ENCODE data around the gene SORBS2. TPM values are rescaled to one million over a fixed set of nuclear protein-coding genes. Genes with fewer than 3 reads are reported as not detected.

The SORBS2 gene
- total and polyA plus RNA-seq, 2 donors (not counting 1 experiment from before 2014, with no cell fraction given), result 0.25 to 0.89 TPM

DNA sequence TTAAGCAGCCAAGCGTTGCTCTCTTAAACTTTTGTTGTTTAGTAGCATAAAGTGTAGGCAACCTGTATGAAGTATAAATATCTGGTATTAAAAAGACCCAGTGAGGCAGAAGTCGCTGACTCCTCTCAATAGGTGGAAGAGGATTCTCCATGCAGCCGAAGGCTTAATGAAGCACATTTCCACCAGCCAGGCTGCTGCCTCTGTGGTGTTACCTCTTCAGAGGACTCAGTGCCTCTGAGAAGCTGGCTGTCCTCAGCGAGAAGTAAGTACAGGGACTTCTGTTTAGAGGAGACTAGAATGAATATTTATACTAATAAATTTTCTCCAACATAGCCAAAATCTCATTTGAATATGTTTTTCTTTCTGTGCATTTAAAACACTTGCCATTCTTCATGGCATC is 6.0 kb downstream of the SORBS2 start:
- ChIA-PET POLR2A (interaction anchor here (0.7 kb wide), 1 partner anchor 46 kb away, joined by 3 read pairs; no protein-coding TSS in a partner anchor), CTCF (no interaction called here)
- H3K9me3 Mint-ChIP-seq (ENCODE audit: insufficient read depth), result peaks cover under 1% of the 10 kb centered on the region
- H3K27ac ChIP-seq (ENCODE audit: low read length in 2 of 2), result no peak overlapping the region
- intact Hi-C loops (cut with micrococcal nuclease), result no loop called here
- peaks cover 0 to 2% (median 0%) of the 10 kb centered on the region in 4 experiments for H3K27me3 ChIP-seq (replicated peaks in 1 of 4; ENCODE audit: control extremely low read depth in 1 of 4, control insufficient read depth in 3 of 4, insufficient read depth in 4 of 4, low read length in 3 of 4)
- ATAC-seq (ENCODE audit: low read depth) (no peak), DNase-seq (no peak)
- 100% methylated on average over 2 of the region's 4 CpGs for WGBS (ENCODE audit: insufficient coverage)
- no peak overlapping the region for H3K27ac Mint-ChIP-seq
- H3K27me3 Mint-ChIP-seq, result peaks cover 16% of the 10 kb centered on the region
- no peak overlapping the region for H2AFZ ChIP-seq (ENCODE audit: insufficient read depth, low read depth, low read length, poor library complexity, severe bottlenecking)
- no peaks in the 10 kb centered on the region for H4K20me1 ChIP-seq (ENCODE audit: control insufficient read depth, insufficient read depth, low read length, poor library complexity, severe bottlenecking)
- no peaks in the 10 kb centered on the region for H3K9me3 ChIP-seq (ENCODE audit: control extremely low read depth in 1 of 3, control insufficient read depth in 2 of 3, insufficient read depth in 1 of 3, low read length in 2 of 3)
- H3K9ac ChIP-seq (ENCODE audit: low read length), result no peak overlapping the region
- H3K79me2 ChIP-seq (ENCODE audit: control insufficient read depth, insufficient read depth, low read length), result no peaks in the 10 kb centered on the region
- H3K36me3 ChIP-seq (replicated peaks in 1 of 2; ENCODE audit: control extremely low read depth in 1 of 2, control insufficient read depth in 1 of 2, extremely low read depth in 1 of 2, insufficient read depth in 2 of 2, low read length in 1 of 2), result no peaks in the 10 kb centered on the region
- no peak overlapping the region for H3K4me3 Mint-ChIP-seq
- H3K4me1 ChIP-seq (ENCODE audit: control insufficient read depth in 2 of 2, insufficient read depth in 2 of 2, low read length in 2 of 2), result peaks cover 2% of the 10 kb centered on the region in 2 donors
- no peak for TF ChIP-seq EZH2 (IDR thresholded peaks at IDR 0.05; ENCODE audit: borderline replicate concordance, insufficient read depth, low read depth, low read length, poor library complexity, severe bottlenecking)
- TF ChIP-seq, protein P1, sequence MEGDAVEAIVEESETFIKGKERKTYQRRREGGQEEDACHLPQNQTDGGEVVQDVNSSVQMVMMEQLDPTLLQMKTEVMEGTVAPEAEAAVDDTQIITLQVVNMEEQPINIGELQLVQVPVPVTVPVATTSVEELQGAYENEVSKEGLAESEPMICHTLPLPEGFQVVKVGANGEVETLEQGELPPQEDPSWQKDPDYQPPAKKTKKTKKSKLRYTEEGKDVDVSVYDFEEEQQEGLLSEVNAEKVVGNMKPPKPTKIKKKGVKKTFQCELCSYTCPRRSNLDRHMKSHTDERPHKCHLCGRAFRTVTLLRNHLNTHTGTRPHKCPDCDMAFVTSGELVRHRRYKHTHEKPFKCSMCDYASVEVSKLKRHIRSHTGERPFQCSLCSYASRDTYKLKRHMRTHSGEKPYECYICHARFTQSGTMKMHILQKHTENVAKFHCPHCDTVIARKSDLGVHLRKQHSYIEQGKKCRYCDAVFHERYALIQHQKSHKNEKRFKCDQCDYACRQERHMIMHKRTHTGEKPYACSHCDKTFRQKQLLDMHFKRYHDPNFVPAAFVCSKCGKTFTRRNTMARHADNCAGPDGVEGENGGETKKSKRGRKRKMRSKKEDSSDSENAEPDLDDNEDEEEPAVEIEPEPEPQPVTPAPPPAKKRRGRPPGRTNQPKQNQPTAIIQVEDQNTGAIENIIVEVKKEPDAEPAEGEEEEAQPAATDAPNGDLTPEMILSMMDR (IDR thresholded peaks at IDR 0.05), result no peak
- no peak overlapping the region for H3K4me2 ChIP-seq (replicated peaks; ENCODE audit: low read depth, low read length, poor library complexity, severe bottlenecking)
- H3K4me1 Mint-ChIP-seq, result peaks cover 2% of the 10 kb centered on the region
- H3K4me3 ChIP-seq (ENCODE audit: control extremely low read depth in 1 of 5, extremely low read depth in 1 of 5, insufficient read depth in 1 of 5, low read depth in 2 of 5, low read length in 4 of 5), result no peak overlapping the region

DNA sequence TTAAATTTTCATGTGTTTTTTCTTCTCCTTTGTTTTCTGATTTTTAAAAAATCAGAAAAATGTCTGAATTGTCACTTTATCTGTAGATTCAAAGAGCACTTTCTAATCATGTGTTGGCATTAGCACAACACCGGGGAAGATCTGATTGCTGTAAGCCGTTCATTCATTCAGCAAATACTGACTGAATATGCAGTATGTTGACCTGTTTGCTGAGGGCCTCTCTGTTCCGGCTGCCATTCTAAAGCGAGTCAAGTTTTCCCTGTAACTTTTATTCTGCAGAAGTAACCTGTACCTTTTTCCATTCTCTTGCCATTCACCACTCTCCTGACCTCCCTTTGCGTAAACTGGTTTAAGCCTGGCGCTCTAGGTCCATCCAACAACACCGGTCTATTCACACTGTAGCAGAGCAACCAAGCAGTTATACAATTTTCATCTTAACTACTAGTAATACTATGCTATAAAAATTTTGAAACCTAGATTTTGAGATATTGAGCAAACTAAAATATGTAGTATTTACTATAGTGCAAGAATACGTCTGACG is 6.7 kb downstream of the SORBS2 start:
- Histone ChIP-seq H3K4me1 (ENCODE audit: control insufficient read depth in 2 of 2, insufficient read depth in 2 of 2, low read length in 2 of 2) (no peaks in the 10 kb centered on the region), H2AFZ (ENCODE audit: insufficient read depth, low read depth, low read length, poor library complexity, severe bottlenecking) (no peak overlapping the region), H3K36me3 (replicated peaks in 1 of 2; ENCODE audit: control extremely low read depth in 1 of 2, control insufficient read depth in 1 of 2, extremely low read depth in 1 of 2, insufficient read depth in 2 of 2, low read length in 1 of 2) (no peaks in the 10 kb centered on the region), H4K20me1 (ENCODE audit: control insufficient read depth, insufficient read depth, low read length, poor library complexity, severe bottlenecking) (no peaks in the 10 kb centered on the region), H3K27ac (ENCODE audit: low read length in 2 of 2) (no peak overlapping the region), H3K4me2 (replicated peaks; ENCODE audit: low read depth, low read length, poor library complexity, severe bottlenecking) (no peak overlapping the region), H3K9me3 (ENCODE audit: control extremely low read depth in 1 of 3, control insufficient read depth in 2 of 3, insufficient read depth in 1 of 3, low read length in 2 of 3) (no peaks in the 10 kb centered on the region), H3K27me3 (replicated peaks in 1 of 4; ENCODE audit: control extremely low read depth in 1 of 4, control insufficient read depth in 3 of 4, insufficient read depth in 4 of 4, low read length in 3 of 4) (no peaks in the 10 kb centered on the region), H3K4me3 (ENCODE audit: control extremely low read depth in 1 of 5, extremely low read depth in 1 of 5, insufficient read depth in 1 of 5, low read depth in 2 of 5, low read length in 4 of 5) (no peak overlapping the region), H3K9ac (ENCODE audit: low read length) (no peak overlapping the region), H3K79me2 (ENCODE audit: control insufficient read depth, insufficient read depth, low read length) (no peaks in the 10 kb centered on the region)
- peaks cover 2% of the 10 kb centered on the region for H3K9me3 Mint-ChIP-seq (ENCODE audit: insufficient read depth)
- no peak for DNase-seq
- peaks cover 16% of the 10 kb centered on the region for H3K27me3 Mint-ChIP-seq
- ATAC-seq (ENCODE audit: low read depth), result no peak
- no peak overlapping the region for H3K27ac Mint-ChIP-seq
- ChIA-PET POLR2A (no interaction called here), CTCF (no interaction called here)
- H3K4me3 Mint-ChIP-seq, result no peak overlapping the region
- TF ChIP-seq, protein P1 (IDR thresholded peaks at IDR 0.05), result no peak
- TF ChIP-seq EZH2 (IDR thresholded peaks at IDR 0.05; ENCODE audit: borderline replicate concordance, insufficient read depth, low read depth, low read length, poor library complexity, severe bottlenecking), result no peak
- WGBS (ENCODE audit: insufficient coverage), result 100% methylated on average over 2 of the region's 9 CpGs
- H3K4me1 Mint-ChIP-seq, result no peaks in the 10 kb centered on the region
- intact Hi-C loops (cut with micrococcal nuclease), result no loop called here
